ENCODE measurements around the gene CDHR2.
"Not testable (repeated sequence)": the region's sequence is repeated elsewhere in the genome, so short reads cannot be mapped to it uniquely, and the experiment has no call there.

The CDHR2 gene

GRCh38 chr5:176596069-176596644, 47.0 kb downstream of the CDHR2 start:
- no peak for DNase-seq (ENCODE audit: low read depth, low spot score)

GRCh38 chr5:176596689-176597416, 47.7 kb downstream of the CDHR2 start:
- no peak for DNase-seq (ENCODE audit: low read depth, low spot score)

- DNase-seq (ENCODE audit: low read depth, low spot score) = no peak
These were observed 48.6 kb downstream of the CDHR2 start for GRCh38 chr5:176597417-176598389.

- not testable (repeated sequence) for DNase-seq (ENCODE audit: low read depth, low spot score)
These were observed 50.7 kb downstream of the CDHR2 start for GRCh38 chr5:176599749-176600430.

GRCh38 chr5:176601901-176602482, 52.9 kb downstream of the CDHR2 start:
- no peak for DNase-seq (ENCODE audit: low read depth, low spot score)

GRCh38 chr5:176603091-176603490, 53.9 kb downstream of the CDHR2 start:
- no peak for DNase-seq (ENCODE audit: low read depth, low spot score)

- no peak for DNase-seq (ENCODE audit: low read depth, low spot score)
These were observed 56.9 kb downstream of the CDHR2 start for GRCh38 chr5:176606032-176606431.

GRCh38 chr5:176606875-176607274, 57.7 kb downstream of the CDHR2 start:
- no peak for DNase-seq (ENCODE audit: low read depth, low spot score)

- DNase-seq (ENCODE audit: low read depth, low spot score) = no peak
These were observed 59.1 kb downstream of the CDHR2 start for GRCh38 chr5:176608142-176608705.

GRCh38 chr5:176608937-176609723, 60.0 kb downstream of the CDHR2 start:
- no peak for DNase-seq (ENCODE audit: low read depth, low spot score)

- no peak for DNase-seq (ENCODE audit: low read depth, low spot score)
These were observed 60.7 kb downstream of the CDHR2 start, which contains the start of gene GPRIN1 for GRCh38 chr5:176609724-176610434. Gene GPRIN1, minus strand, starts transcription at chr5:176610156. Its CDS starts 10,322 bp downstream, at chr5:176599834.

- DNase-seq (ENCODE audit: low read depth, low spot score) = no peak
These were observed 61.3 kb downstream of the CDHR2 start for GRCh38 chr5:176610435-176610773.

- DNase-seq (ENCODE audit: low read depth, low spot score) = peak; percentile 32
These were observed 62.3 kb downstream of the CDHR2 start for GRCh38 chr5:176611435-176611834.

- no peak for DNase-seq (ENCODE audit: low read depth, low spot score)
These were observed 62.9 kb downstream of the CDHR2 start for GRCh38 chr5:176612008-176612407.

- no peak for DNase-seq (ENCODE audit: low read depth, low spot score)
These were observed 63.7 kb downstream of the CDHR2 start for GRCh38 chr5:176612855-176613254.

- no peak for DNase-seq (ENCODE audit: low read depth, low spot score)
These were observed 65.8 kb downstream of the CDHR2 start for GRCh38 chr5:176614805-176615478.

GRCh38 chr5:176616511-176616910, 67.4 kb downstream of the CDHR2 start:
- DNase-seq (ENCODE audit: low read depth, low spot score) = no peak

- no peak for DNase-seq (ENCODE audit: low read depth, low spot score)
These were observed 69.6 kb downstream of the CDHR2 start for GRCh38 chr5:176618783-176619182.

GRCh38 chr5:176619203-176619568, 70.0 kb downstream of the CDHR2 start:
- peak; percentile 32 for DNase-seq (ENCODE audit: low read depth, low spot score)

Measured in brain pericyte (primary cell).